Stimulated activated CD8-positive, alpha-beta memory T cell treated with anti-CD3 and anti-CD28 coated beads, Interleukin-4, amount 100 ng/mL, for 48 hours (primary cell): Measurements from ENCODE around the gene FOSL1.

ENCODE experiments used
- DNase-seq: peaks from one replicate; pipeline ENCODE4 v3.0.0-alpha.2; 2020

Gene FOSL1

DNA sequence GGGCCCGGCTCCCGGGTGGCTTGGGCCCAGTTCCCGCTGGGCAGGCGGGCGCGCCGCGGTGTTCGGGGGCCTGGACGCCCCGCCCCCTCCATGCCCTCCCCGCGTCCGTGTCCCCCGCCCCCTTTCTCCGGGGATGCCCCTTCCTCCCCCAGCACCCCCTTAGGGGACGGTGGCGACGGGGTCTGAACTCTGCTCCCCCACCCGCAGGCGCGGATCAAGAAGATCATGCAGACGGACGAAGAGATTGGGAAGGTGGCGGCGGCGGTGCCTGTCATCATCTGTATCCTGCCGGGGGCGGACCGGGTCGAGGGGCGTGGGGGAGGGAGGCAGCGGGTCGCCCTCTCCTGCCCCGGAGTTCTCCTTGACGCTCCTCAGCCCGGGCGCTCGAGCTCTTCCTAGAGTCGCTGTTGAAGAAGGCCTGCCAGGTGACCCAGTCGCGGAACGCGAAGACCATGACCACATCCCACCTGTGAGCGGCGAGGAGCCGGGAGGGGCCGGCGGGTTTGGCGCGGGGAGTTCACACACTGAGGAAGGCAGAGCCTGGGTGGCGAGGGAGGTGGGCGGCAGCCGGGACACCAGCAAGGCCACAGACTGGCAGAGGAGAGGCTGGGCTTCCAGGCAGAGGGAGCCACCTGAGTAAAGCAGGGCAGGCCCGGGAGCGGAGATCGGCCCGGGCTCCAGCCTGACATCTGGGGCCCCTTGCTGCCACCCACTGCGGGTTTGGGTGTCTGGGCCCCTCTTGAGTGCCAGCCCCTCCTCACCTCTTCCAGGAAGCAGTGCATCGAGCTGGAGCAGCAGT is 19.6 kb upstream of the FOSL1 start:
- peak; percentile 68 for DNase-seq

DNA sequence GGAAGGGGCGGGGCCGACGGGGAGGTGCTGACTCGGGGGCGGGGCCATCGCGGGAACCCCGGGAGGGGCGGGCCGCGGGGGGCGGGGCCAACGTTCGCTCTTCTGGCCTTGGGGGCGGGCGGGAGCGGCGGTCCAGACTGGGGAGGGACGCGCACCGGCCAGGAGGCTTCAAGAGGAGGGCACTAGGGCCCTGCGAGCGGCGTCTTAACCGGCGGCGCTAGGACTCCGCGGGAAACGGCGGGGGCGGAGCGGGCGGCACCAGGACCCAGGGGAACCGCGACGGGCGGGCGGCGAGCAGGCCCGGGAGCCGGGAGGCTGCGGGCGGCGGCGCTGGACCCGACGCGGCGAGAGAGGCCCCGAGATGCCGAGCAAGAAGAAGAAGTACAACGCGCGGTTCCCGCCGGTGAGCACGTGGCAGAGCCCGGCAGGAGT is 19.0 kb upstream of the FOSL1 start, which contains the start of gene DRAP1:
Gene DRAP1, plus strand, starts transcription at position 286 of the 432 bp plus-strand sequence. Its CDS starts 76 bp downstream, at position 362.
- peak; percentile 99 for DNase-seq

GRCh38 chr11:65918211-65919140 is 18.3 kb upstream of the FOSL1 start, which contains the start of gene C11orf68:
Gene C11orf68 (minus strand): TSS chr11:65919062. CDS start chr11:65919031, 31 bp downstream.
- no peak for DNase-seq

GRCh38 chr11:65917434-65918210 is 17.4 kb upstream of the FOSL1 start:
- no peak for DNase-seq

DNA sequence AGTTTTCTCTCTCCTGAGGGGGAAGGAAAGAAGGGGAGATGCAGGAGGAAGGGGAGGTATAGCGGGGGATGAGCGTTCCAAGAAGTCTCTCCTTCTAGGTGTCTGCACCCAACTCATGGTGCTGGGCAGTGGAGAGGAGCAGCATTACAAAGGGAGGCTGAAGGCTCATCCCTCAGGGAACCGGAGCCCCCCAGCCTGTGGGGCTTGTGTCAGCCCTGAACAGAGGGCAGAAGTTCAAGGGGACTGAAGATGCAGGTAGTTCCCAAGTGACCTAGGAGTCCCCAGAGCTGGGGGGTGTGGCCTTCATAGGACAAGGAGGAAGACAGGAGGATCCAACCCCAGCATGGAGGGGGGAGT is 16.9 kb upstream of the FOSL1 start:
- DNase-seq, result no peak

- DNase-seq, result no peak
Observed at GRCh38 chr11:65916391-65916790, 16.2 kb upstream of the FOSL1 start.

- DNase-seq, result no peak
Observed at GRCh38 chr11:65915821-65916251, 15.6 kb upstream of the FOSL1 start.

DNA sequence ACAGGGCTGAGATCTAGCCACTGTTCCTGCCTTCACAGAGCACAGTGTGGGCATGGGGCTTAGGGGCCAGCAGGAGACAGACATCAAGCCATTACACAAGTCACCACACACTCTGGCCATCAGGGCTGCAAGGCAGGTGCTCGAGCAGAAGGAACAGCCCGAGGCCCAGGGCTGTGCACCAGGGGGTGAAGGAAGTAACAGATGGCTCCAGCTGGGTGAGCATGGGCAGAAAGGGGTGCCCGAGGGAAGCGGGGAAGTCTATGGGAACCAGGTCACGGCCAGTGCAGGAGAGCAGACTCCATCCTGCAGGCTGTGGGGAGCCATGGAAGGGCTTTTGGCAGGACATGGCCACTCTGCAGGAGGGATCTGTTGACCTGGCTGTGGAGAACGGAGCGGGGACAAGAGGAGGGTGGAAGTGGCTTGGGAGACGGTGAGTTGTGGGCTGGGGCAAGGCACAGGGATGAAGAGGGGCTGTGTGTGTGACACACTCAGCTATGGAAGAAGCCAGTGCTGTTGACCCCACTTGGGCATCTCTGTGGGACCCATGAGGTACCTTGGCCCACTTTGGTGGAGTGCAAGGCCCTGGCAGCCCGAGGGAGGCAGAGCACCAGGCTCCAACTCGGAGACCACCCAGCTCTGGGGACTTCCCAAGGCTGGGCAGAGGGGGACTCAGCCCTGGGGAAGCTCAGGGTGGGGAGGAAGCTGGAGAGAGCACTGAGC is 15.1 kb upstream of the FOSL1 start:
- no peak for DNase-seq

- no peak for DNase-seq
Observed at GRCh38 chr11:65912845-65913244, 12.7 kb upstream of the FOSL1 start.

DNA sequence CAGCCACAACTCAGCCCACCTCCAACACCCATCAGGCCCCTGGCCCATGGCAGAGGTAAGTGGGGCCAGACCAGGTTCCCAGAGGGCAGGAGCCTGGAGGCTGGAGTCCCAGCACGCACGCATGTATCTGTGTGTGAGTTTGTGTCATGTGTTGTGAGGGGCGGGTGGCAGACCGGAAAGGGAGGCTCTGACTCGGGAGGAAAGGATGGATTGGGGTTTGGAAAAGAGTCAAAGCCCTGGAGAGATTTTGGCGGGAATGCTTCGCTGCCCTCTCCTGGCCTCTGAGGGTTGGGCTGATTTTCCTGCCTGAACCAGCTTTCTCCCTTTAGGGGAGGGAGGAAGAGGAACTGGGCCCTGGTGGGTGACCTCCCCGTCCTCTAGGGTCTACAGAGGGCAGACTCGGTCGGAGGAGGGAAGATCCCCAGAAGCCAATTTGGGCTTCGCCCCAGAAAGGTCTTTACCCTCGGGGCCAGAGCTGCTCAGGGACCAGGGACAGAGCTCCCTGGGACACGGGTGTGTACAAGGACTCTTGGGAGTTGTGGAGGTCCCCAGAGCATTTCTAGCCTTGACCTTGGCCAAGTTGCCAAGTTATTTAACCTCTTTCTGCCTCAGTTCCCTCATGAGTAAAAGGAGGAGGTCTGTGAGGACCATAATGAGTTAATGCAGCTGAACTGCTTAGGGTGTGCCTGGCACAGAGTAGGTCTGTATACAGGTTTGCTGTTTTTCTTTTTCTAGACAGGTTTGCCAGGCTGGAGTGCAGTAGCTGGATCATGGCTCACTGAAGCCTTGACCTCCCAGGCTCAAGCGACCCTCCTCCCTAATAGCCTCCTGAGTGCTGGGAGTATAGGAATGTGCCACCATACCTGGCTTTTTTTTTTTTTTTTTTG is 11.7 kb upstream of the FOSL1 start:
- no peak for DNase-seq

- DNase-seq, result no peak
Observed at GRCh38 chr11:65907878-65908277, 7.7 kb upstream of the FOSL1 start.

DNA sequence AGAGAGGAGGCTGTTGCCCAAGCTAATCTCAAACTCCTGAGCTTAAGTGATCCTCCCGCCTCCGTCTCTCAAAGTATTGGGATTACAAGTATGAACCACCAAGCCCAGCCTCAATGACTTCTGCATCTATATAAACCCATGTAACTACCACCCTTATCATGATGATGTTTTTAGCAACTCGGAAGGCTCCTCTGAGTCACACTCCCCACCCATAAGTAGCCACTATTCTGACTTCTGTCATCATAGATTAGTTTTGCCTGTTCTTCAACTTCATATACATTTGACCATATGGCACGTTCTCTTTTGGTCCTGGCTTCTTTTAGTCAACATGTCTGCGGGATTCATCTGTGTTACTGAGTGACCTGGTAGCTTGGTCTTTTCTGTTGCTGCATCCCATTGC is 6.4 kb upstream of the FOSL1 start:
- DNase-seq, result no peak

GRCh38 chr11:65903715-65904114 is 3.5 kb upstream of the FOSL1 start:
- no peak for DNase-seq

GRCh38 chr11:65903068-65903481 is 2.9 kb upstream of the FOSL1 start:
- DNase-seq, result no peak

- no peak for DNase-seq
Observed at GRCh38 chr11:65900899-65901180, 652 bp upstream of the FOSL1 start.

DNA sequence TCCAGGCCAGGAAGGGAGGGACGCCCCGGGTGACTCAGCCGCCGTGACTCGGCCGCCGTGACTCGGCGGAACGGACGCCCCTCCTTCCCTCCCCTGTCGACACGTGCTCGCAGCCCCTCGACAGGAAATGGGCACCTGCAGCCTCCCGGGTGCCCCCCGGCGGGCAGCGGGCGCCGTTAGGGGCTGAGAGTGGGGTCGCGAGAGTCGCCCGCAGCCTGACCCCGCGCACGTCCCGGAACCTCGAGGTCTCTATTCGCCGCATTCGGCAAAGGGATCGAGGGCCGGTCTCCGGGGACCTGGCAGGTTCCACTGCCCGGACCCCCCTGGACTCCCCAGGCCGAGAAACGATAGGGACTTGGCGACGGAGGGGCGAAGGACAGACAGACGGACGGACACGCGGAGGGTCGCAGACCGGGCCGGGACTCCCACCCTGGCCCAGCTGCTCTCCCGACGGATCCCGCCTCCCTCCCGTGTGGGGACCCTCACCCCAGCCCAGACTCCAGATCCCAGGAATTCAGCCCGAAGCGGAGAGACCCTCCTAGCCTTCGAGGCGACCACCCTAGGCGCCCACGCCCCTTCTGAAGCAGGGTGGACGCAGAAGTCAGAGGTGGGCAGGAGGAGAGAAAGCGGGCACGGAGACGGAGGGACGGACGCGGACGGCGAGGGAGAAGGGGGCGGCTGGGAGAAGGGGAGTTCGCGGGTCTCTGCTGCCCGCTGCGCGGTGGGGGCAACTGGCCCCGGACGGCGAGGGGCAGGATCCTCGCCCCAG is 648 bp downstream of the FOSL1 start:
- peak; percentile 86 for DNase-seq

DNA sequence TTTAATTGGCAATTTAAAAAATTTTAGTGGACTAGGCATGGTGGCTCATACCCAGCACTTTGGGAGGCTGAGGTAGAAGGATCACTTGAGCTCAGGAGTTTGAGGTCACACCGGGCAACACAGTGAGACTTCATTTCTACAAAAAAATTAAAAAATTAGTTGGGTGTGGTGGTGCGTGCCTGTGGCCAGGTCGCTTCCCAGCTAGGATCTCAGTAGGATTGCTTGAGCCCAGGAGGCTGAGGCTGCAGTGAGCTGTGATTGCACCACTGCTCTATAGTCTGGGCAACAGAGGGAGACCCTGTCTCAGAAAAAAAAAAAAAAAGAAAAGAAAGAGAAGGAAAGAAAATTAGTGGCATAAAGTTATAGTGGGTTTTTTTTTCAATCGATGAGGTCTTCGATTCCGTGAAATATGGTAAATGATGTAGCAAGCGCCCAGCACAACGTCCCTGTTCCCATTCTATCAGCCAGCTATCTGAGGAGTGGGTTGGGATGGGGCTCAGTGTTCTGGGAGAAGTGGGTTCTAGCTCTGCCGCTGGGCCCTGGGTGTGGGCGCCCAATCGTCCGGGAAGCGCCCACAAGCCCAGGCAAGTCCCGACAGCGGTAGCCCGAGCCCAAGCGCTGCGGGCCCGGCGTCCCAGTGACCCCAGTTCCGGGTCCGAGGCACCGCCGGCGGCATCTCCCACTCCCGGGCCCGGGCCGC is 1.4 kb downstream of the FOSL1 start:
- no peak for DNase-seq

DNA sequence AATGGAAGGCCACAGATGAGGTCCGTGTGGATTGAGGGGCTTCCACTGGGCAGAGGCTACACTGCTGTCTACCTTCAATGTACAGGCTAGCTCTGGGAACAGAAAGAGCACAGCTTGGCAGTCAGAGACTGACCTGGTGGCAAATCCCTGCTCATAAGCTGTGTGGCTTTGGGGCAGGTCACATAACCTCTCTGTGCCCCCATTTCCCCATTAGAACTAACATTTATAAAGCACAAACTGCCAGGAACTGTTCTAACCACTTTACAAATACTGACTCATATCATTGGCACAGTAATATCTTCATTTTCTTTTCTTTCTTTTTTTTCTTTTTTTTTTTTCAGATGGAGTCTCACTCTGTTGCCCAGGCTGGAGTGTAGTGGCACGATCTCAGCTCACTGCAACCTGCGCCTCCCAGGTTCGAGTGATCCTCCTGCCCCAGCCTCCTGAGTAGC is 3.1 kb downstream of the FOSL1 start:
- DNase-seq, result no peak
